SK-N-SH treated with all-trans-retinoic acid at 6 μM for 48 hours (cell line): ENCODE measurements around the gene ANK2.

Experiments used
- ATAC-seq: fragments of 200-7000 bp; cut with Tn5 transposase; 3 replicates; pipeline ENCODE4 v1.9.1; 2020; ENCODE audit warnings: mild to moderate bottlenecking, moderate library complexity
- BACH2 ChIP-seq: fragments of 250-450 bp; sonication (Bioruptor Pico); IDR thresholded peaks from 2 replicates; pipeline ENCODE4 v1.9.0; 2021; ENCODE audit warnings: mild to moderate bottlenecking, borderline replicate concordance
- ESRRG ChIP-seq: fragments of 250-450 bp; sonication (Bioruptor Pico); IDR thresholded peaks from 2 replicates; pipeline ENCODE4 v1.6.1; 2021; ENCODE audit warnings: mild to moderate bottlenecking
- GLIS3 ChIP-seq: fragments of 250-450 bp; sonication (Bioruptor Pico); IDR thresholded peaks from 2 replicates; pipeline ENCODE4 v1.5.0; 2020; ENCODE audit warnings: mild to moderate bottlenecking, moderate library complexity
- ISL1 ChIP-seq: fragments of 250-450 bp; sonication (Bioruptor Pico); IDR thresholded peaks from 2 replicates; pipeline ENCODE4 v2.1.2; 2022; ENCODE audit warnings: mild to moderate bottlenecking, moderate library complexity
- OSR1 ChIP-seq: fragments of 250-450 bp; sonication (Bioruptor Pico); IDR thresholded peaks from 2 replicates; pipeline ENCODE4 v1.8.0; 2022; ENCODE audit warnings: moderate library complexity, mild to moderate bottlenecking, inconsistent platforms
- PPARA ChIP-seq: fragments of 250-450 bp; sonication (Bioruptor Pico); IDR thresholded peaks from 2 replicates; pipeline ENCODE4 v1.5.0; 2020; ENCODE audit warnings: mild to moderate bottlenecking, borderline replicate concordance
- SNAI2 ChIP-seq: fragments of 250-450 bp; sonication (Bioruptor Pico); IDR thresholded peaks from 2 replicates; pipeline ENCODE4 v1.5.0; 2020; ENCODE audit warnings: mild to moderate bottlenecking, moderate library complexity
- TCF4 ChIP-seq: fragments of 250-450 bp; sonication (Bioruptor Pico); IDR thresholded peaks from 2 replicates; pipeline ENCODE4 v1.8.0; 2021; ENCODE audit warnings: mild to moderate bottlenecking, moderate library complexity, borderline replicate concordance
- ZC3H10 ChIP-seq: fragments of 250-450 bp; sonication (Bioruptor Pico); IDR thresholded peaks from 2 replicates; pipeline ENCODE4 v1.5.1; 2021; ENCODE audit warnings: mild to moderate bottlenecking, moderate library complexity
- ZFP3 ChIP-seq: fragments of 250-450 bp; sonication (Bioruptor Pico); IDR thresholded peaks from 2 replicates; pipeline ENCODE4 v1.5.0; 2020; ENCODE audit warnings: mild to moderate bottlenecking, moderate library complexity
- ZFP30 ChIP-seq: fragments of 450-650 bp; formaldehyde crosslinking; IDR thresholded peaks from 2 replicates; pipeline ENCODE4 v1.5.0; 2022; ENCODE audit warnings: mild to moderate bottlenecking, moderate library complexity
- ZNF565 ChIP-seq: fragments of 450-650 bp; formaldehyde crosslinking; conservative IDR thresholded peaks from 2 replicates; pipeline ENCODE4 v1.5.0; 2020; ENCODE audit warnings: low read depth, mild to moderate bottlenecking, moderate library complexity
- ZNF70 ChIP-seq: fragments of 450-650 bp; formaldehyde crosslinking; IDR thresholded peaks from 2 replicates; pipeline ENCODE4 v1.5.0; 2020; ENCODE audit warnings: mild to moderate bottlenecking, moderate library complexity
- ZNF8 ChIP-seq: fragments of 450-650 bp; formaldehyde crosslinking; IDR thresholded peaks from 2 replicates; pipeline ENCODE4 v1.5.0; 2020; ENCODE audit warnings: mild to moderate bottlenecking, moderate library complexity
- TF ChIP-seq, protein P1 (sequence below): fragments of 250-450 bp; sonication (Bioruptor Pico); IDR thresholded peaks from 2 replicates; pipeline ENCODE4 v1.5.1; 2020; ENCODE audit warnings: low read depth, mild to moderate bottlenecking, moderate library complexity
- TF ChIP-seq, protein P2 (sequence below): fragments of 250-450 bp; sonication (Bioruptor Pico); IDR thresholded peaks from 2 replicates; pipeline ENCODE4 v1.8.0; 2020; ENCODE audit warnings: mild to moderate bottlenecking, moderate library complexity, borderline replicate concordance
- TF ChIP-seq, protein P3 (sequence below): fragments of 250-450 bp; sonication (Bioruptor Pico); IDR thresholded peaks from 2 replicates; pipeline ENCODE4 v1.5.0; 2020; ENCODE audit warnings: mild to moderate bottlenecking, moderate library complexity
- TF ChIP-seq, protein P4 (sequence below): fragments of 250-450 bp; sonication (Bioruptor Pico); IDR thresholded peaks from 2 replicates; pipeline ENCODE4 v1.8.0; 2021; ENCODE audit warnings: low read depth, mild to moderate bottlenecking, moderate library complexity, borderline replicate concordance

Gene ANK2

DNA sequence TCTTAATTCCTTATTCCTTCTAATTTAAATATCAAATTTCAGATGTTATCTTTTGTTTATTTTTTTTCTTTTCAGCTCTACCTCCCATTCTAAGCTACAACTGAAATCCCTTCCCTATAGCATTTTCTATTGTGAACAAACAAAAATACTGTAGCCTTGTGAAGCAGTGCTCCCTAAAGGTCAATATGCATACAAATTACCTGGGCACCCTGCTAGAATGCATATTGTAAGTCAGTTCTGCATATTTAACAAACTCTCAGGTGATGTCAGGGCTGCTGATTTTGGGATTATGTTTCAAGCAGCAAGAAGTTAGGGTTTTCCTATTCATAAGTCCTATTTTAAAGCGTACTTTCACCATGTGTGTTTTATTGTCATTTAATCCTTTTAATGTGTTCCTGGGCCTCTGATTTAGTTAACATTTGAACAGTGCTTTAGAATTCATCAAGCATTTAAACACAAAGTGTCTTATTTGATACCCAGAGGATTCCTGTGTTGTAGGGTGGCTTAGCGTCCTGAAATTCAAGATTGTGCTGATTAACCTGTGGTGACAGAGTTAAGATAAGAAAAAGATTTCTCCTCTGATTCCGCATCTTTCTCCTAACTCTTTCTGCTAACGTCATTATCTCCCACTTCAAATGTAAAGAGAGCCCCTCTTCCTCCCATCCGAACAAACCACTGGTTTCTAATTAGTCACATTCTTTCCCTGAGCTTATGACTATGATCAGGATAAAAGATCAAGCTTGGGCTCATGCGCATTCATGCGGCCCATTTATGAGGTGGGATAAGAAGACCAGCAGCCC lies 221.3 kb downstream of the ANK2 start:
- ATAC-seq, result no peak
- TF ChIP-seq, protein P1, sequence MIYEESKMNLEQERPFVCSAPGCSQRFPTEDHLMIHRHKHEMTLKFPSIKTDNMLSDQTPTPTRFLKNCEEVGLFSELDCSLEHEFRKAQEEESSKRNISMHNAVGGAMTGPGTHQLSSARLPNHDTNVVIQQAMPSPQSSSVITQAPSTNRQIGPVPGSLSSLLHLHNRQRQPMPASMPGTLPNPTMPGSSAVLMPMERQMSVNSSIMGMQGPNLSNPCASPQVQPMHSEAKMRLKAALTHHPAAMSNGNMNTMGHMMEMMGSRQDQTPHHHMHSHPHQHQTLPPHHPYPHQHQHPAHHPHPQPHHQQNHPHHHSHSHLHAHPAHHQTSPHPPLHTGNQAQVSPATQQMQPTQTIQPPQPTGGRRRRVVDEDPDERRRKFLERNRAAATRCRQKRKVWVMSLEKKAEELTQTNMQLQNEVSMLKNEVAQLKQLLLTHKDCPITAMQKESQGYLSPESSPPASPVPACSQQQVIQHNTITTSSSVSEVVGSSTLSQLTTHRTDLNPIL (CRISPR knock-in tag), result no peak
- TF ChIP-seq ZNF70 (CRISPR knock-in tag) (no peak), ZNF8 (CRISPR knock-in tag) (no peak), ZFP3 (CRISPR knock-in tag) (no peak), ISL1 (CRISPR knock-in tag) (no peak), GLIS3 (CRISPR knock-in tag) (no peak), ZC3H10 (CRISPR knock-in tag) (no peak), SNAI2 (CRISPR knock-in tag) (no peak), ZNF565 (CRISPR knock-in tag) (no peak), ZFP30 (CRISPR knock-in tag) (no peak), TCF4 (no peak)
- TF ChIP-seq, protein P2, sequence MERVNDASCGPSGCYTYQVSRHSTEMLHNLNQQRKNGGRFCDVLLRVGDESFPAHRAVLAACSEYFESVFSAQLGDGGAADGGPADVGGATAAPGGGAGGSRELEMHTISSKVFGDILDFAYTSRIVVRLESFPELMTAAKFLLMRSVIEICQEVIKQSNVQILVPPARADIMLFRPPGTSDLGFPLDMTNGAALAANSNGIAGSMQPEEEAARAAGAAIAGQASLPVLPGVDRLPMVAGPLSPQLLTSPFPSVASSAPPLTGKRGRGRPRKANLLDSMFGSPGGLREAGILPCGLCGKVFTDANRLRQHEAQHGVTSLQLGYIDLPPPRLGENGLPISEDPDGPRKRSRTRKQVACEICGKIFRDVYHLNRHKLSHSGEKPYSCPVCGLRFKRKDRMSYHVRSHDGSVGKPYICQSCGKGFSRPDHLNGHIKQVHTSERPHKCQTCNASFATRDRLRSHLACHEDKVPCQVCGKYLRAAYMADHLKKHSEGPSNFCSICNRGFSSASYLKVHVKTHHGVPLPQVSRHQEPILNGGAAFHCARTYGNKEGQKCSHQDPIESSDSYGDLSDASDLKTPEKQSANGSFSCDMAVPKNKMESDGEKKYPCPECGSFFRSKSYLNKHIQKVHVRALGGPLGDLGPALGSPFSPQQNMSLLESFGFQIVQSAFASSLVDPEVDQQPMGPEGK (CRISPR knock-in tag), result no peak
- TF ChIP-seq, protein P3, sequence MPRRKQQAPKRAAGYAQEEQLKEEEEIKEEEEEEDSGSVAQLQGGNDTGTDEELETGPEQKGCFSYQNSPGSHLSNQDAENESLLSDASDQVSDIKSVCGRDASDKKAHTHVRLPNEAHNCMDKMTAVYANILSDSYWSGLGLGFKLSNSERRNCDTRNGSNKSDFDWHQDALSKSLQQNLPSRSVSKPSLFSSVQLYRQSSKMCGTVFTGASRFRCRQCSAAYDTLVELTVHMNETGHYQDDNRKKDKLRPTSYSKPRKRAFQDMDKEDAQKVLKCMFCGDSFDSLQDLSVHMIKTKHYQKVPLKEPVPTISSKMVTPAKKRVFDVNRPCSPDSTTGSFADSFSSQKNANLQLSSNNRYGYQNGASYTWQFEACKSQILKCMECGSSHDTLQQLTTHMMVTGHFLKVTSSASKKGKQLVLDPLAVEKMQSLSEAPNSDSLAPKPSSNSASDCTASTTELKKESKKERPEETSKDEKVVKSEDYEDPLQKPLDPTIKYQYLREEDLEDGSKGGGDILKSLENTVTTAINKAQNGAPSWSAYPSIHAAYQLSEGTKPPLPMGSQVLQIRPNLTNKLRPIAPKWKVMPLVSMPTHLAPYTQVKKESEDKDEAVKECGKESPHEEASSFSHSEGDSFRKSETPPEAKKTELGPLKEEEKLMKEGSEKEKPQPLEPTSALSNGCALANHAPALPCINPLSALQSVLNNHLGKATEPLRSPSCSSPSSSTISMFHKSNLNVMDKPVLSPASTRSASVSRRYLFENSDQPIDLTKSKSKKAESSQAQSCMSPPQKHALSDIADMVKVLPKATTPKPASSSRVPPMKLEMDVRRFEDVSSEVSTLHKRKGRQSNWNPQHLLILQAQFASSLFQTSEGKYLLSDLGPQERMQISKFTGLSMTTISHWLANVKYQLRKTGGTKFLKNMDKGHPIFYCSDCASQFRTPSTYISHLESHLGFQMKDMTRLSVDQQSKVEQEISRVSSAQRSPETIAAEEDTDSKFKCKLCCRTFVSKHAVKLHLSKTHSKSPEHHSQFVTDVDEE (CRISPR knock-in tag), result no peak
- TF ChIP-seq, all 23 proteins: peak for 0

DNA sequence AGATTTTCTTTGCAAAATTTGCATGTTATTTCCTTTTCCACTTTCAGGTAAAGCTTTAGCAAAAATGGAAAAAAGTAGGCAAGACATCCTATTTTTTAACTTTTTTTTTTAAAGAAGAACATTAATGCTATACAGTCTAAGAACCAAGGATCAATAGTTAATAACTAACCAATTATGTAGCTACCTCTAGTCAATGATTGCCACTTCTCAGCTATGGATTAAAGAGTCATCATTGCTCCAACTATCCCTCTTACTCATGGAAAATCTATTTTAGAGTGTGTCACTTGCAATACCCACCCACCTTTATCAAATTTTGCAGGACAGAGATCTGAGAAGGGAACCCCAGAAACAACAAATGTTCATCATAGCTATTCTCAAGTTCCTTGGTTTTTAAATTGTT lies 223.1 kb downstream of the ANK2 start:
- no peak for TF ChIP-seq ZNF565 (CRISPR knock-in tag)
- TF ChIP-seq ZC3H10 (CRISPR knock-in tag), result no peak
- TF ChIP-seq SNAI2 (CRISPR knock-in tag), result no peak
- no peak for TF ChIP-seq OSR1 (CRISPR knock-in tag)
- TF ChIP-seq, protein P2 (CRISPR knock-in tag), result no peak
- no peak for TF ChIP-seq TCF4
- TF ChIP-seq BACH2 (CRISPR knock-in tag), result no peak
- TF ChIP-seq ESRRG (CRISPR knock-in tag), result no peak
- ATAC-seq, result no peak

DNA sequence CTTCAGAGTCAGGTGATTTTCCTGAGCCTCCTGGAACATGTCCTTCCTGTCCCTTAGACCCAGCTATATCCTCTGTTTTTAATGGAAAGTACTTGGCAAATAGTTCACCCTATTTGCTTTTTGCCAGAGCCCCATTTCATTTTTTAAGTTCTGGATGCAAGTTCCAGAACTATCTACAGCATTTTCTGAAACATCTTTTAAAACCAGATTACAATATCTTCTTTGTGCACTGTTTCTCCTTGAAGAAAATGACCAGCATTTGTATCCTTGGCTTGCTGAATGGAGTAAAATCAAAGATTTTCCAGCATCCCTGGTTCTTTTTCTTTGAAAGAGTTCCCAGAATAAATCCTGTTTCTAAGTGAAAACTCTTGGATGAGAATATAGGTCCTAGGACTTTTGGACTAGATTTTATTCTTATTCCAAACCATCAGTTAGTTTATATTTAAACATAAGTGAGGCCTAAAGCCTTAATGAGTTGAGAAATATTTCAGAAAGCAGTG lies 224.3 kb downstream of the ANK2 start:
- ATAC-seq, result no peak
- TF ChIP-seq, protein P4, sequence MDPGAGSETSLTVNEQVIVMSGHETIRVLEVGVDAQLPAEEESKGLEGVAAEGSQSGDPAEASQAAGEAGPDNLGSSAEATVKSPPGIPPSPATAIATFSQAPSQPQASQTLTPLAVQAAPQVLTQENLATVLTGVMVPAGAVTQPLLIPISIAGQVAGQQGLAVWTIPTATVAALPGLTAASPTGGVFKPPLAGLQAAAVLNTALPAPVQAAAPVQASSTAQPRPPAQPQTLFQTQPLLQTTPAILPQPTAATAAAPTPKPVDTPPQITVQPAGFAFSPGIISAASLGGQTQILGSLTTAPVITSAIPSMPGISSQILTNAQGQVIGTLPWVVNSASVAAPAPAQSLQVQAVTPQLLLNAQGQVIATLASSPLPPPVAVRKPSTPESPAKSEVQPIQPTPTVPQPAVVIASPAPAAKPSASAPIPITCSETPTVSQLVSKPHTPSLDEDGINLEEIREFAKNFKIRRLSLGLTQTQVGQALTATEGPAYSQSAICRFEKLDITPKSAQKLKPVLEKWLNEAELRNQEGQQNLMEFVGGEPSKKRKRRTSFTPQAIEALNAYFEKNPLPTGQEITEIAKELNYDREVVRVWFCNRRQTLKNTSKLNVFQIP (CRISPR knock-in tag), result no peak
- TF ChIP-seq ZFP3 (CRISPR knock-in tag), result no peak
- no peak for TF ChIP-seq SNAI2 (CRISPR knock-in tag)
- TF ChIP-seq PPARA, result no peak
- TF ChIP-seq GLIS3 (CRISPR knock-in tag), result no peak
